Skin of body (tissue), 2 donors: ENCODE measurements around the gene TANGO6. TPM values are rescaled to one million over a fixed set of nuclear protein-coding genes. Genes with fewer than 3 reads are reported as not detected.

Experiments used
- DNase-seq: peaks from one replicate; lab custom pipeline; 2025; lab: John Stamatoyannopoulos, UW
- total RNA-seq: library from RNA; depleted of rRNA; stranded (reverse); fragments of >200 nt; gene quantifications from one replicate; pipeline ENCODE4 v1.2.3, GENCODE V29; 2014

Gene TANGO6
- total RNA-seq, 1 donor from 2014 or later, result 11.5 TPM

- DNase-seq, result no peak
Observed at GRCh38 chr16:69089091-69089910, 246.0 kb downstream of the TANGO6 start.

GRCh38 chr16:69093974-69094373, 250.6 kb downstream of the TANGO6 start:
- DNase-seq, result no peak

- no peak for DNase-seq
Observed at GRCh38 chr16:69094501-69094900, 251.2 kb downstream of the TANGO6 start.

GRCh38 chr16:69095193-69095592, 251.9 kb downstream of the TANGO6 start:
- DNase-seq, result no peak

GRCh38 chr16:69100071-69100691, 256.9 kb downstream of the TANGO6 start:
- DNase-seq, result no peak

GRCh38 chr16:69105501-69106361, 262.4 kb downstream of the TANGO6 start, which contains the start of gene HAS3:
TSS of gene HAS3 (plus strand) at chr16:69105653. CDS start at chr16:69109396, 3,743 bp downstream.
- DNase-seq, result peak; percentile 42

GRCh38 chr16:69106491-69107315, 263.4 kb downstream of the TANGO6 start:
- no peak for DNase-seq

- no peak for DNase-seq
Observed at GRCh38 chr16:69107316-69107962, 264.1 kb downstream of the TANGO6 start.

- DNase-seq, result no peak
Observed at GRCh38 chr16:69108064-69108904, 265.0 kb downstream of the TANGO6 start.

- DNase-seq, result no peak
Observed at GRCh38 chr16:69108905-69109252, 265.5 kb downstream of the TANGO6 start.

GRCh38 chr16:69109486-69110270, 266.3 kb downstream of the TANGO6 start:
- DNase-seq, result no peak

GRCh38 chr16:69110406-69110805, 267.1 kb downstream of the TANGO6 start:
- DNase-seq, result no peak

GRCh38 chr16:69111216-69111875, 268.0 kb downstream of the TANGO6 start:
- DNase-seq, result no peak

- DNase-seq, result no peak
Observed at GRCh38 chr16:69111876-69112230, 268.5 kb downstream of the TANGO6 start.

- DNase-seq, result no peak
Observed at GRCh38 chr16:69112285-69113129, 269.2 kb downstream of the TANGO6 start.

GRCh38 chr16:69113216-69113615, 269.9 kb downstream of the TANGO6 start:
- no peak for DNase-seq

GRCh38 chr16:69114346-69114975, 271.1 kb downstream of the TANGO6 start:
- no peak for DNase-seq
